Spinal cord (tissue), 10 donors: ENCODE data around the gene ARL15. TPM values are rescaled to one million over a fixed set of nuclear protein-coding genes. Genes with fewer than 3 reads are reported as not detected.

Source experiments
- DNase-seq, 6 donors: peaks; one replicate each; pipeline versions ENCODE4 v3.0.0 to v3.0.0-alpha.2; 2013 to 2015; ENCODE audit warnings: low spot score in 6 of 6, low read depth in 4 of 6
- H3K27ac ChIP-seq: one replicate; pipeline ENCODE4 v1.5.1; 2013; ENCODE audit warnings: low read depth, low read length, control low read depth
- H3K27me3 ChIP-seq: one replicate; pipeline ENCODE4 v1.6.1; 2013; ENCODE audit warnings: low read length; ENCODE audit not compliant: control insufficient read depth, insufficient read depth
- H3K36me3 ChIP-seq: one replicate; pipeline ENCODE4 v1.6.1; 2013; ENCODE audit warnings: low read length; ENCODE audit not compliant: control insufficient read depth, insufficient read depth
- H3K4me1 ChIP-seq: one replicate; pipeline ENCODE4 v1.6.1; 2013; ENCODE audit warnings: low read length; ENCODE audit not compliant: control insufficient read depth, insufficient read depth
- H3K4me3 ChIP-seq: one replicate; pipeline ENCODE4 v1.5.1; 2013; ENCODE audit warnings: low read depth, low read length, control low read depth
- H3K9me3 ChIP-seq: one replicate; pipeline ENCODE4 v1.6.1; 2013; ENCODE audit warnings: low read length; ENCODE audit not compliant: control insufficient read depth, insufficient read depth
- WGBS: methylation state at CpG from one replicate; pipeline ENCODE4 v1.1.5; 2013; ENCODE audit warnings: missing lambda C conversion rate; ENCODE audit not compliant: insufficient coverage; 5-methylcytosine and 5-hydroxymethylcytosine counted together
- polyA plus RNA-seq, 2 donors: library from polyadenylated mRNA; unstranded; fragments of 120-200 nt; gene quantifications; one replicate each; pipeline ENCODE4 v1.2.1, GENCODE V29; 2013; ENCODE audit not compliant: insufficient read length in 2 of 2
- total RNA-seq, 2 donors: library from RNA; depleted of rRNA in 1 of 2; stranded (reverse); fragments of 120-200 nt in 1 of 2; fragments of >200 nt in 1 of 2; gene quantifications; one replicate each; pipeline versions ENCODE4 v1.2.3 to v1.2.4, GENCODE V29; 2013 to 2014
- donor health status: healthy.

The ARL15 gene
- total and polyA plus RNA-seq, 4 donors: 24.7 to 67.6 (median 36.4) TPM

GRCh38 chr5:54150841-54151240, 159.5 kb downstream of the ARL15 start:
- H3K4me3 ChIP-seq: no peak overlapping the region
- no peak overlapping the region for H3K27ac ChIP-seq
- no CpG with 5 or more reads among the region's 1 CpG for WGBS
- H3K4me1 ChIP-seq: no peaks in the 10 kb centered on the region
- H3K36me3 ChIP-seq: no peaks in the 10 kb centered on the region
- no peaks in the 10 kb centered on the region for H3K9me3 ChIP-seq
- no peak for DNase-seq
- H3K27me3 ChIP-seq: no peaks in the 10 kb centered on the region

GRCh38 chr5:54148858-54149257, 161.5 kb downstream of the ARL15 start:
- Histone ChIP-seq H3K9me3 (no peaks in the 10 kb centered on the region), H3K4me3 (no peak overlapping the region), H3K27ac (no peak overlapping the region), H3K36me3 (no peaks in the 10 kb centered on the region), H3K27me3 (no peaks in the 10 kb centered on the region), H3K4me1 (no peaks in the 10 kb centered on the region)
- no peak for DNase-seq
- 90% methylated on average over 2 of the region's 2 CpGs for WGBS

GRCh38 chr5:54148067-54148845, 162.1 kb downstream of the ARL15 start:
- WGBS: 58% methylated on average over 2 of the region's 6 CpGs

GRCh38 chr5:54146916-54147315, 163.5 kb downstream of the ARL15 start:
- no CpG with 5 or more reads among the region's 1 CpG for WGBS
- Histone ChIP-seq H3K27ac (no peak overlapping the region), H3K36me3 (no peaks in the 10 kb centered on the region), H3K4me1 (no peaks in the 10 kb centered on the region), H3K4me3 (no peak overlapping the region), H3K27me3 (no peaks in the 10 kb centered on the region), H3K9me3 (no peaks in the 10 kb centered on the region)
- peak in 2 of 6 donors; percentile 29 to 32 for DNase-seq

More at GRCh38 chr5:54148067-54148845, 162.1 kb downstream of the ARL15 start:
- Histone ChIP-seq H3K4me3 (no peak overlapping the region), H3K36me3 (no peaks in the 10 kb centered on the region), H3K4me1 (no peaks in the 10 kb centered on the region), H3K27me3 (no peaks in the 10 kb centered on the region), H3K9me3 (no peaks in the 10 kb centered on the region), H3K27ac (no peak overlapping the region)
- peak in 2 of 6 donors; percentile 11 to 39 for DNase-seq

GRCh38 chr5:54146390-54146789, 164.0 kb downstream of the ARL15 start:
- no peak for DNase-seq
- Histone ChIP-seq H3K4me1 (no peaks in the 10 kb centered on the region), H3K9me3 (no peaks in the 10 kb centered on the region), H3K27ac (no peak overlapping the region), H3K36me3 (no peaks in the 10 kb centered on the region), H3K4me3 (no peak overlapping the region), H3K27me3 (no peaks in the 10 kb centered on the region)
- WGBS: 83% methylated on average over 1 of the region's 3 CpGs

GRCh38 chr5:54140247-54140840, 170.0 kb downstream of the ARL15 start:
- Histone ChIP-seq H3K36me3 (no peaks in the 10 kb centered on the region), H3K9me3 (no peaks in the 10 kb centered on the region), H3K4me3 (no peak overlapping the region), H3K4me1 (no peaks in the 10 kb centered on the region), H3K27ac (no peak overlapping the region), H3K27me3 (no peaks in the 10 kb centered on the region)
- peak in 1 of 6 donors; percentile 27 for DNase-seq
- no CpG with 5 or more reads among the region's 2 CpGs for WGBS

GRCh38 chr5:54136516-54137440, 173.6 kb downstream of the ARL15 start:
- DNase-seq: peak in 1 of 6 donors; percentile 17
- H3K36me3 ChIP-seq: no peaks in the 10 kb centered on the region
- H3K27me3 ChIP-seq: no peaks in the 10 kb centered on the region
- H3K9me3 ChIP-seq: no peaks in the 10 kb centered on the region
- H3K4me3 ChIP-seq: no peak overlapping the region
- no peaks in the 10 kb centered on the region for H3K4me1 ChIP-seq
- no peak overlapping the region for H3K27ac ChIP-seq
- 74% methylated on average over 3 of the region's 5 CpGs for WGBS

GRCh38 chr5:54135042-54135441, 175.3 kb downstream of the ARL15 start:
- no peak for DNase-seq
- Histone ChIP-seq H3K27ac (no peak overlapping the region), H3K27me3 (no peaks in the 10 kb centered on the region), H3K4me1 (no peaks in the 10 kb centered on the region), H3K4me3 (no peak overlapping the region), H3K36me3 (no peaks in the 10 kb centered on the region), H3K9me3 (no peaks in the 10 kb centered on the region)
- WGBS: no CpG with 5 or more reads among the region's 2 CpGs

- H3K4me3 ChIP-seq: no peak overlapping the region
- H3K27ac ChIP-seq: no peak overlapping the region
- no peak for DNase-seq
- no peaks in the 10 kb centered on the region for H3K4me1 ChIP-seq
- no peaks in the 10 kb centered on the region for H3K27me3 ChIP-seq
- H3K9me3 ChIP-seq: no peaks in the 10 kb centered on the region
- no peaks in the 10 kb centered on the region for H3K36me3 ChIP-seq
These were observed 176.5 kb downstream of the ARL15 start for GRCh38 chr5:54133917-54134316.
